GM21619 (cell line): ENCODE data around the gene OR4D1.

Experiments used
- ATAC-seq: cut with Tn5 transposase; IDR thresholded peaks from one replicate; pipeline ENCODE4 v1.9.1; 2021; ENCODE audit not compliant: unreplicated experiment

Gene OR4D1

GRCh38 chr17:58153046-58153445 is 4.9 kb downstream of the OR4D1 start:
- no peak for ATAC-seq

GRCh38 chr17:58153671-58154070 is 5.5 kb downstream of the OR4D1 start:
- no peak for ATAC-seq

GRCh38 chr17:58156839-58157803 is 8.9 kb downstream of the OR4D1 start:
- no peak for ATAC-seq

- no peak for ATAC-seq
Observed at GRCh38 chr17:58158181-58158580, 10.0 kb downstream of the OR4D1 start.

GRCh38 chr17:58161566-58161965 is 13.4 kb downstream of the OR4D1 start:
- no peak for ATAC-seq

GRCh38 chr17:58165981-58166380 is 17.8 kb downstream of the OR4D1 start:
- no peak for ATAC-seq

GRCh38 chr17:58166682-58167081 is 18.5 kb downstream of the OR4D1 start, which contains the start of gene OR4D2:
TSS of gene OR4D2 (plus strand) at chr17:58166982. CDS start at chr17:58169656, 2,674 bp downstream.
- ATAC-seq = no peak

- no peak for ATAC-seq
Observed at GRCh38 chr17:58170622-58171021, 22.4 kb downstream of the OR4D1 start.

- ATAC-seq = no peak
Observed at GRCh38 chr17:58172369-58173071, 24.3 kb downstream of the OR4D1 start.

GRCh38 chr17:58174871-58175270 is 26.7 kb downstream of the OR4D1 start:
- no peak for ATAC-seq

- ATAC-seq = no peak
Observed at GRCh38 chr17:58176200-58176599, 28.0 kb downstream of the OR4D1 start.

- ATAC-seq = no peak
Observed at GRCh38 chr17:58181796-58182195, 33.6 kb downstream of the OR4D1 start.

GRCh38 chr17:58183514-58183913 is 35.3 kb downstream of the OR4D1 start:
- no peak for ATAC-seq

- no peak for ATAC-seq
Observed at GRCh38 chr17:58184308-58184985, 36.3 kb downstream of the OR4D1 start.

GRCh38 chr17:58184986-58185761 is 37.0 kb downstream of the OR4D1 start:
- ATAC-seq = no peak

GRCh38 chr17:58186591-58186990 is 38.4 kb downstream of the OR4D1 start:
- ATAC-seq = no peak

GRCh38 chr17:58187063-58187462 is 38.9 kb downstream of the OR4D1 start:
- no peak for ATAC-seq

GRCh38 chr17:58187675-58188074 is 39.5 kb downstream of the OR4D1 start:
- ATAC-seq = no peak

- no peak for ATAC-seq
Observed at GRCh38 chr17:58189436-58190146, 41.4 kb downstream of the OR4D1 start.
